ENCODE data around the gene BAG1.

Gene BAG1

GRCh38 chr9:33230756-33231622 lies 33.5 kb downstream of the BAG1 start:
- Histone ChIP-seq H3K79me2 (ENCODE audit: insufficient read depth, low read length) (no peaks in the 10 kb centered on the region), H3K9ac (ENCODE audit: low read length) (no peak overlapping the region), H3K4me2 (ENCODE audit: low read depth, low read length, poor library complexity, severe bottlenecking) (no peak overlapping the region), H3K27ac (ENCODE audit: low read depth, low read length) (no peak overlapping the region), H3K36me3 (ENCODE audit: low read length) (no peaks in the 10 kb centered on the region), H4K20me1 (ENCODE audit: low read depth, low read length) (no peaks in the 10 kb centered on the region), H3F3A (ENCODE audit: insufficient read depth) (no peaks in the 10 kb centered on the region), H2AFZ (ENCODE audit: low read depth, low read length, severe bottlenecking) (no peak overlapping the region), H3K27me3 (ENCODE audit: low read length) (no peaks in the 10 kb centered on the region), H3K4me3 (ENCODE audit: insufficient read depth, low read length, poor library complexity, severe bottlenecking) (no peak overlapping the region), H3K9me3 (ENCODE audit: insufficient read depth, low read length) (no peaks in the 10 kb centered on the region), H3K9me2 (replicated peaks; ENCODE audit: insufficient read depth, low read length) (no peaks in the 10 kb centered on the region)
- TF ChIP-seq EZH2phosphoT487 (conservative IDR thresholded peaks at IDR 0.05; ENCODE audit: low read length) (no peak), CTCF (IDR thresholded peaks at IDR 0.05; ENCODE audit: insufficient read depth, low read length, poor library complexity, severe bottlenecking) (no peak)

- Histone ChIP-seq H4K20me1 (ENCODE audit: low read depth, low read length) (no peaks in the 10 kb centered on the region), H3F3A (ENCODE audit: insufficient read depth) (no peaks in the 10 kb centered on the region), H3K36me3 (ENCODE audit: low read length) (no peaks in the 10 kb centered on the region), H3K4me2 (ENCODE audit: low read depth, low read length, poor library complexity, severe bottlenecking) (no peak overlapping the region), H3K9ac (ENCODE audit: low read length) (no peak overlapping the region), H3K9me3 (ENCODE audit: insufficient read depth, low read length) (no peaks in the 10 kb centered on the region), H3K9me2 (replicated peaks; ENCODE audit: insufficient read depth, low read length) (no peaks in the 10 kb centered on the region), H3K4me3 (ENCODE audit: insufficient read depth, low read length, poor library complexity, severe bottlenecking) (no peak overlapping the region), H2AFZ (ENCODE audit: low read depth, low read length, severe bottlenecking) (no peak overlapping the region), H3K27ac (ENCODE audit: low read depth, low read length) (no peak overlapping the region), H3K79me2 (ENCODE audit: insufficient read depth, low read length) (no peaks in the 10 kb centered on the region), H3K27me3 (ENCODE audit: low read length) (no peaks in the 10 kb centered on the region)
- no peak for TF ChIP-seq CTCF (IDR thresholded peaks at IDR 0.05; ENCODE audit: insufficient read depth, low read length, poor library complexity, severe bottlenecking)
- no peak for TF ChIP-seq EZH2phosphoT487 (conservative IDR thresholded peaks at IDR 0.05; ENCODE audit: low read length)
Observed at GRCh38 chr9:33229359-33230114, 35.0 kb downstream of the BAG1 start.

GRCh38 chr9:33228606-33229005 lies 35.9 kb downstream of the BAG1 start:
- Histone ChIP-seq H3K79me2 (ENCODE audit: insufficient read depth, low read length) (no peaks in the 10 kb centered on the region), H2AFZ (ENCODE audit: low read depth, low read length, severe bottlenecking) (no peak overlapping the region), H3K36me3 (ENCODE audit: low read length) (no peaks in the 10 kb centered on the region), H3K4me2 (ENCODE audit: low read depth, low read length, poor library complexity, severe bottlenecking) (no peak overlapping the region), H3K4me3 (ENCODE audit: insufficient read depth, low read length, poor library complexity, severe bottlenecking) (no peak overlapping the region), H3F3A (ENCODE audit: insufficient read depth) (no peaks in the 10 kb centered on the region), H3K27me3 (ENCODE audit: low read length) (no peaks in the 10 kb centered on the region), H3K9ac (ENCODE audit: low read length) (no peak overlapping the region), H3K27ac (ENCODE audit: low read depth, low read length) (no peak overlapping the region), H3K9me2 (replicated peaks; ENCODE audit: insufficient read depth, low read length) (no peaks in the 10 kb centered on the region), H3K9me3 (ENCODE audit: insufficient read depth, low read length) (no peaks in the 10 kb centered on the region), H4K20me1 (ENCODE audit: low read depth, low read length) (no peaks in the 10 kb centered on the region)
- TF ChIP-seq EZH2phosphoT487 (conservative IDR thresholded peaks at IDR 0.05; ENCODE audit: low read length) (no peak), CTCF (IDR thresholded peaks at IDR 0.05; ENCODE audit: insufficient read depth, low read length, poor library complexity, severe bottlenecking) (no peak)

Data from SU-DHL-6 (cell line).